ENCODE measurements around the gene GTF2E1. TPM values are rescaled to one million over a fixed set of nuclear protein-coding genes. Genes with fewer than 3 reads are reported as not detected.

GTF2E1 gene
- polyA plus RNA-seq, 2 of the 4 experiments (the other 2 are of a cell fraction): 18.6 to 26.8 TPM

- TF ChIP-seq HOXB5 (CRISPR knock-in tag; IDR thresholded peaks at IDR 0.05) (no peak), NFE2L2 (conservative IDR thresholded peaks at IDR 0.05; ENCODE audit: low read length) (no peak), PHF8 (IDR thresholded peaks at IDR 0.05; ENCODE audit: borderline replicate concordance, low read depth) (no peak), POLR2A (IDR thresholded peaks at IDR 0.05; ENCODE audit: low read length) (no peak), TP53 (CRISPR knock-in tag; IDR thresholded peaks at IDR 0.05) (no peak), RFX5 (IDR thresholded peaks at IDR 0.05) (no peak), CBX2 (IDR thresholded peaks at IDR 0.05; ENCODE audit: borderline replicate concordance, low read depth) (no peak), HEYL (CRISPR knock-in tag; IDR thresholded peaks at IDR 0.05) (no peak), SMC3 (IDR thresholded peaks at IDR 0.05) (no peak), CBX8 (IDR thresholded peaks at IDR 0.05) (no peak), MAX (IDR thresholded peaks at IDR 0.05) (no peak), ATOH8 (CRISPR knock-in tag; IDR thresholded peaks at IDR 0.05; ENCODE audit: low read depth) (no peak)
- no peak for ATAC-seq
- 88% methylated on average over 1 of the region's 1 CpG for WGBS (ENCODE audit: missing lambda C conversion rate)
- no peak overlapping the region for H3K27ac ChIP-seq
- DNase-seq (ENCODE audit: low read depth in 1 of 2, low spot score in 1 of 2): no peak
- H3K4me2 ChIP-seq: no peak overlapping the region
- H3K4me1 ChIP-seq: peaks cover 26% of the 10 kb centered on the region
- H3K4me3 ChIP-seq: no peak overlapping the region
- FAIRE-seq: no peak
- no peaks in the 10 kb centered on the region for H3K9me3 ChIP-seq
- CTCF ChIA-PET: interaction anchor here (1.4 kb wide), 1 partner anchor 32 kb away, joined by 5 read pairs; no protein-coding TSS in a partner anchor
- POLR2A ChIA-PET: no interaction called here
Measured at GRCh38 chr3:120762615-120763014, 20.1 kb downstream of the GTF2E1 start.

GRCh38 chr3:120763601-120764000, 21.1 kb downstream of the GTF2E1 start:
- ChIA-PET POLR2A (no interaction called here), CTCF (no interaction called here)
- ATAC-seq: no peak

GRCh38 chr3:120764206-120764605, 21.7 kb downstream of the GTF2E1 start:
- no peak overlapping the region for H3K4me2 ChIP-seq
- DNase-seq (ENCODE audit: low read depth in 1 of 2, low spot score in 1 of 2) (no peak), FAIRE-seq (no peak), ATAC-seq (no peak)
- POLR2A ChIA-PET: no interaction called here
- H3K9me3 ChIP-seq: no peaks in the 10 kb centered on the region
- H3K4me3 ChIP-seq: no peak overlapping the region
- no peak overlapping the region for H3K27ac ChIP-seq
- peaks cover 33% of the 10 kb centered on the region for H3K4me1 ChIP-seq
- CTCF ChIA-PET: no interaction called here
- TF ChIP-seq HES2 (IDR thresholded peaks at IDR 0.05): no peak
- no peak for TF ChIP-seq PBX3 (IDR thresholded peaks at IDR 0.05)
- TF ChIP-seq NPAS2 (CRISPR knock-in tag; IDR thresholded peaks at IDR 0.05; ENCODE audit: borderline replicate concordance): no peak
- no peak for TF ChIP-seq USF2 (IDR thresholded peaks at IDR 0.05)
- no peak for TF ChIP-seq HEYL (CRISPR knock-in tag; IDR thresholded peaks at IDR 0.05)
- no peak for TF ChIP-seq RARB (CRISPR knock-in tag; IDR thresholded peaks at IDR 0.05)
- no peak for TF ChIP-seq TP53 (CRISPR knock-in tag; IDR thresholded peaks at IDR 0.05)
- no peak for TF ChIP-seq HOXA7 (CRISPR knock-in tag; IDR thresholded peaks at IDR 0.05)
- no peak for TF ChIP-seq HMGXB4 (CRISPR knock-in tag; IDR thresholded peaks at IDR 0.05; ENCODE audit: borderline replicate concordance)
- TF ChIP-seq NR3C1 (IDR thresholded peaks at IDR 0.05): no peak
- TF ChIP-seq REST (IDR thresholded peaks at IDR 0.05): no peak
- TF ChIP-seq CTCF (IDR thresholded peaks at IDR 0.05): no peak
- TF ChIP-seq ESRRA (IDR thresholded peaks at IDR 0.05; ENCODE audit: borderline replicate concordance, low read length): no peak

More at GRCh38 chr3:120763601-120764000, 21.1 kb downstream of the GTF2E1 start:
- H3K4me2 ChIP-seq: 0 out of 3 replicates have a peak overlapping the region, but pooled peaks have one; percentile 1
- H3K9me3 ChIP-seq: no peaks in the 10 kb centered on the region
- DNase-seq (ENCODE audit: low read depth in 1 of 2, low spot score in 1 of 2) (no peak), FAIRE-seq (no peak)
- H3K4me3 ChIP-seq: no peak overlapping the region
- no peak overlapping the region for H3K27ac ChIP-seq
- TF ChIP-seq NFE2L2 (conservative IDR thresholded peaks at IDR 0.05; ENCODE audit: low read length) (no peak), ZFP36 (IDR thresholded peaks at IDR 0.05; ENCODE audit: borderline replicate concordance, partially characterized antibody) (no peak), RFX5 (IDR thresholded peaks at IDR 0.05) (peak; percentile 69; the same call in 1 of the 2 replicates), ZNF302 (CRISPR knock-in tag; IDR thresholded peaks at IDR 0.05) (no peak), CBX8 (IDR thresholded peaks at IDR 0.05) (no peak)
- peaks cover 33% of the 10 kb centered on the region for H3K4me1 ChIP-seq
- 43% methylated on average over 1 of the region's 1 CpG for WGBS (ENCODE audit: missing lambda C conversion rate)

Data from A549 (cell line).